ENCODE data around the gene PCSK6.

Gene PCSK6

DNA sequence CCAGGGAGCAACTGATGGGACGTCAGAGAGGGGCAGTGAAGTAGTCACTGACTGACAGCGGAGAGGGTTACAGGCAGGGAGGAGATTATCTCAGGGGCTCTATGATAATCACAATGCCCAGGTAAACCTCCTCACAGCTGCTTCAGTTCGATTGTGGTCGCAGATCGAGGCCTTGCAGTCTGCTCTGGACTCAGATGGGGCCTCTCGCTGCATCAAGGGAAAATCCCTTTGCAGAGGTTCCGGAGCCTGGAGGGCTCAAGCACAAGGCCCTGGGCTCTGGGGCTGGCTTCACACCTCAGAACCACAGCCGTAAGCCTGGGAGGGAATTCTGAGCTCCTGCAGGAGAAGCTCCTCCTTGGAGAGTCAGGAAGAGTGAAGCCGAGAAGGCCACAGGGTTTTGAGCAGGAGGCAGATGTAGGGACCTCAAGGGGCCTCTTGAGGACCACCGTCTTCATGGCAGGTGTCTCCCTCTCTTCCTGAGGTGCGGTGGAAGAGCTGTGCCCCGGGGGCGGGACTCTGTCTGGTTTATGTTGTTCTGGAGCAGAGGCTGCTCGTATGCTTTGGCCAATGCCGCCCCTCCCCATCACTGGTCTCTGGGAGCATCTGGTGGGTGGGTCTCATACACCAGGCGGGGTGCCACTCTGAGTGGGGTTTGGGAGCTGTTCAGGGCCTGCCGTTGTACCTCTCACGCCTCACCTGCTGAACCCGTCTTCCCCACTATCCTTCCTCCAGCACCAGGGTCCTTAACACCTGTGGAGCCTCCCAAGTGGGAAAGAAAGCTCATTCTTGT is 175.0 kb downstream of the PCSK6 start:
- H3K4me3 ChIP-seq (ENCODE audit: low read depth, low read length): no peak overlapping the region

DNA sequence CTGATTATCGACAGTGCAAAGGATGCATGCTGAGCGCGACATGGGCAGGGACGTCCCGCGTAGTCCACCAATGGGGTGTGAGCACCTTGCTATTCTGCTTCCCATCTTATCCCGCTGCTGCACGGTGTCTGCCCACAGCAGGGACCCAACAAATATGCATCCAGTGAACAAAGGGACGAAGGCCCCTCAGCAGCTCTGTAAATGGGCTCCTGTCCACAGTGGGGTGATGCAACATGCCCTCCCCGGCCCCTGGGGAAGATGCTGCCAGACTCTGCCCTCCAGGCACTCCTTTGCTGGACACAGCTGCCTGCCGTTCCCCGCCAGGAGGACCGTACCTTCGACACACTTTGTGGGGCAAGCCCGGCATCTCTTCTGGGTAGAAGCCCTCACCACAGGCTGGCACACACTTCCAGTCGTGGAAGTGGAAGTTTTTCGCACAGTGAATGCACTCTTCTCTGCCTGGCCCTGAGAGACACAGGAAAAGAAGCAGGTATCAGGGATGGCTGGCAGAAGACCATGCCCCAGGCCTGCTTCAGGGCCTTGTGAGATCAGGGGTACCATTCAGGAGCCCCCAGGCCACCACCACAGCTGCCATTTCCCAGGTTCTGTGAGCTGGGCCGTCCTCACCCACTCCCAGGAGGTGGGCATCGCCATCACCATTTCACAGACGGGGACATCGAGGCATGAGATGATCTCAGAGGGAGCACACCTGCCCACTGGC is 176.3 kb downstream of the PCSK6 start:
- no peak overlapping the region for H3K4me3 ChIP-seq (ENCODE audit: low read depth, low read length)

DNA sequence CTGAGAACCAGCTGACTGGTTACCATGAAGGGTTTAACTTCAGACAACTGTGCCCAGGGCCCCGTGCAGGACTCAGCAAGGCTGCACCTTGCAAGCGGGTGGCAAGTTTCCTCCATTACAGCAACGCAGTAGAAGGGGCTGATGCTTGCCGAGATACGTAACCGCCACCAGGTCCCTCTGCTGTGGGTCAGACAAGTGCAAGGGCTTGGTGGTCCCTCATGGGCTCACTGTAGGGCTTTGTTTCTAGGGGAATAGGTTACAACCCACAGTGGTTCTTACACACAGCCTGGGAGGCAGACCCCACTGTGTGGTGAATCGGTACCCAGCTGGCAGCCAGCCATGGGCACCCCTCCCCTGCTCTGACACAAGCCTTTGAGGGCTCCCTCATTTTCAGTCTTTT is 179.0 kb downstream of the PCSK6 start:
- H3K4me3 ChIP-seq (ENCODE audit: low read depth, low read length): no peak overlapping the region

DNA sequence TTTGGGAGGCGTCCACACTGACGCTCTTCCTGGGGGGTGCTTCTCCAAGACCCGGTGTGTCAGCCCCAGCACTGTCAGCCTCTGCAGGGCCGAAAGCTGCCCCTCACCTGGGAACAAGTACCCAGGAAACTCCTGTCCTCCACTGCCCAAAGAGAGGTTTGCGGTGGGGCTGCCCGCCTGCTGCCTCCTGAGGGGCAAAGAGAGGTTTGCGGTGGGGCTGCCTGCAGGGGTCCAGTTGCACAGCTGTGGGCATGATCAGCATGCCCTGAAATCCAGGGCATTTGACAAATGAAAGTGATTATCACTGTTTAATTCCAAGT is 179.4 kb downstream of the PCSK6 start:
- H3K4me3 ChIP-seq (ENCODE audit: low read depth, low read length): no peak overlapping the region

DNA sequence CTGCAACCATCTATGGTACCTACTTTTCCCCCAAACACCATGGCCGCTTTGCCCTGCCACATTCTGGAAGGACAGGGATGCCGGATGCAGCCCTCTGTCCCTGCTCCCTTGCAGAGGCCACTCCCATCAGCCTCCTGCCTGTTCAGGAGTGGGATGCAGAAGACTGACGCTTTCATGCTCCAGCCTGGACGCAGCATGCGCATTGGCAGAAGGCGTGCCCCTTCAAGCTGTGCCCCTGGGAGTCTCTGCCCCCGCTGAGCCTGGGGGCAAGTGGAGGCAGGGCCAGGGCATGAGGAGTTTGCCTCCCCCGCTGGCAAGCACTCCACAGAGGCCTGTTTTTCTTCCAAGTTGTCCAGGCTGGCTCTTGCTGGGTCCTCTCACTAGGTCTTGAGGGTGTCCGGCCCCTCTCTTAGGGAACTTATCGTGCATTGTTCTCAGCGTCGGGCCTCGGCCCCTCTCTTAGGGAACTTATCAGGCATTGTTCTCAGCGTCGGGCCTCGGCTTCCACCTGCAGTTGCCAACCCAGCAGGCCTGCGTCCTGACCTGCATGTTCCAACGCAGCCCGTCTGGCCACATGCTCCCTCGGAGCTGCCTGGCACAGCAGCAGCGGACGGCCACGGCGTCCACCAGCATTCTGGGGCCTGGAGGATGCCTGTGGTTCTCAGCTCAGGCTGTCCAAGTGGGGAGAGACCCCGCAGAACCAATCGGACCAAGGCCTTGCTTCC is 179.9 kb downstream of the PCSK6 start:
- H3K4me3 ChIP-seq (ENCODE audit: low read depth, low read length): no peak overlapping the region

DNA sequence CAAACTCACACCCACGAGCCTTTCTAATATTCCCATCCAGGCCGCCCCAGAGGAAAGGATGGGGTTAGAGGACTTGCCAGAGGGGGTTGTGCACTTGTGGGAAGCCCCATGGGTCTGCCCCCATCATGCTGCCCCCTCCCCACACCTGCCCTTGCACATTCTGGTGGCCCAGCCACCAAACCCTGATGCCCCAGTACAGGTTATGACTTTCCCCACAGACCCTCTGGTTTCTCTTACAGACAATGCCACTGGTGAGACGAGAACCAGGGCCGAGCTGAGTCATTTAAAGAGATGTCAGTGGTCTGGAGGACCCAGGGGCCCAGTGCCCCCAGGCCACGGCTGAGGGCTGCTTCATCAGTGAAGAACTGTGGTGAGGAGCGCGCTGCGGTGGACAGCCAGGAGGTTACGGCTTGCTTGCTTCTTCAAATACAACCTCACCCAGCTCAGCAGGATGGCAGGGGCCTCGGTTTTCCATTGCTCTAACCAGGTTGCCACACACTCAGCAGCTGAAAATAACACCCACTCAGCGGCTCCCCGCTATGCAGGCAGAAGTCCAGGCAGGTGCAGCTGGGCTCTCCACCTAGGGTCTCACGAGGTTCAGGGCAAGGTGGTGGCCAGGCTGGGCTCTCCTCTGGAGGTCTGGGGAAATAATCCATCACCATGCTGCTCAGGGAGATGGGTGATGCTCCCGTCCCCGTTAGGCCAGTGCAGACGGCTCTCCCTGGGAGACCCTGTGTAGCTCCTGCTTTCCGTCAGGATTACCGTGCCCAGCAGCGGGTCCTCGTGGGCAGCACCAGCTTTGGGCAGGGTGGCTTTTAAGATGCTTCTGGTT is 180.7 kb downstream of the PCSK6 start:
- H3K4me3 ChIP-seq (ENCODE audit: low read depth, low read length): no peak overlapping the region

DNA sequence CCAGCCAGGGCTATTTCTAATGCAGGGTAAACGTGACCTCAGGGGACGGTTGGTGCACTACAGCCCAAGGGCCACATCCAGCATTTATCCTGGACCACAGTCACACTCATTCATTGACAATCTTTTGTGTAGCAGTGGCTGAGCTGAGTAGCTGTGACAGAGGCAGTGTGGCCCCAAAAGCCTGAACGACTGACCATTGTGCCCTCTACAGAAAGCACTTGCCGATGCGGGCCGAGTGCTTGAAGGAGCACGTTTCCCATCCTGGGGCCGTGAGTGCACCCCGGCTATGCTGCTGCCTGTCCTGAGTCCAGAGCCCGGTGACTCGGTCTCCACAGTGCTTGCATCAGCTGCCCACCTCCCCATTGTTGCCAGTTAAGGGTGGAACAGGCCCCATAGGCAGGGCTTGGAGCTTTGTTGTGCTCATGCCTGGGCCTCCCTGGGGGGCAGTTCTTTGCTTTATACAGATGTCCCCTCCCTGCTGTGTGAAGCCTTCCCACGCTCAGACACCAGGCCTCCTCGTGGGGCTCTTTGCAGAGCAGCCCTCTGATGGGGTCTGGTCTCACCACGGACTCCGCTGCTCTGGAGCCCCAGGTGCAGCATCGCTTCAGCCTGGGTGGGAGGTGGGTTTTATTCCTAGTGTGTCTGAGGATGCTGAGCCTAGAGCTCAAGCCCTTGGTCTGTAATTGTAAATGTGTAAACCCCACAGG is 181.5 kb downstream of the PCSK6 start:
- H3K4me3 ChIP-seq (ENCODE audit: low read depth, low read length): no peak overlapping the region

DNA sequence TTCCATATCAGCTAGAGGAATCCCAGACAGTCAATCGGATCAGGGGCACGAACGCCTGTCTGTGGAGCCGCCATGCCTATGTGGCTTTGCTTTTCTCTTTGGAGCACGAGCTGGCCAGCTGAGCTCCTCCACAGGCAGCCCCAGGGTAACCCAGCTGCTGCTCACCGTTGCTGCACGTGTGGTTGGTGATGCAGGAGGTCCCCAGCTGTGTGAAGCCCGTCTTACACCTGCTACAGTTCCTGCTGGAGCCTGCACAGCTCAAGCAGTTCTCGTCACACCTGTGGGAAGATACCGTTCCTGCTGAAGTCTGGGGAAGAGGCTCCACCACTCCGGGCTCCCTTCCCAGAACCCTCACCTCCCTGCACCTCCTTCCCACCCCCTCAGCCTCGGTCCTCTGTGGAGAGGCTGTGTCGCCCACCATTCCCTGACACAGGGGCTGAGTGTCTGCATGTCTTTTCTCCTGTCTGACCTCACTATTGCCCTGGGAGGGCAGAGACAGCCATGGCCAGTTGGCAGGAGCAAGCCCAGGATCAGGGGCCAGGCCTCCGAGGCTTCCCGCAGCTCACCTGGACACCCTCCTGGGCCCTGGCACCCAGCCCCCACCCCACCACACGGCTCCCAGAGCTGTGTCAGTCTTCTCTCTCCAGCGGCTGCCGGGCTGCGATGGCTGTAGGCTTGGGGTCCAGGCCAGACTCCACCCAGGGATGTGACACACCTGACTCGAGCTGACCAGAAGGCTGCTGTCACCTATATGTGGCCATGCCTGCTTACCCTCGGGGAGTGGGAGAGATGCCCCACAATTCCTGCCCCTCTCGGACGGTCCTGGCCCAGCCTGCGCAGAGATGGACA is 182.2 kb downstream of the PCSK6 start:
- no peak overlapping the region for H3K4me3 ChIP-seq (ENCODE audit: low read depth, low read length)

DNA sequence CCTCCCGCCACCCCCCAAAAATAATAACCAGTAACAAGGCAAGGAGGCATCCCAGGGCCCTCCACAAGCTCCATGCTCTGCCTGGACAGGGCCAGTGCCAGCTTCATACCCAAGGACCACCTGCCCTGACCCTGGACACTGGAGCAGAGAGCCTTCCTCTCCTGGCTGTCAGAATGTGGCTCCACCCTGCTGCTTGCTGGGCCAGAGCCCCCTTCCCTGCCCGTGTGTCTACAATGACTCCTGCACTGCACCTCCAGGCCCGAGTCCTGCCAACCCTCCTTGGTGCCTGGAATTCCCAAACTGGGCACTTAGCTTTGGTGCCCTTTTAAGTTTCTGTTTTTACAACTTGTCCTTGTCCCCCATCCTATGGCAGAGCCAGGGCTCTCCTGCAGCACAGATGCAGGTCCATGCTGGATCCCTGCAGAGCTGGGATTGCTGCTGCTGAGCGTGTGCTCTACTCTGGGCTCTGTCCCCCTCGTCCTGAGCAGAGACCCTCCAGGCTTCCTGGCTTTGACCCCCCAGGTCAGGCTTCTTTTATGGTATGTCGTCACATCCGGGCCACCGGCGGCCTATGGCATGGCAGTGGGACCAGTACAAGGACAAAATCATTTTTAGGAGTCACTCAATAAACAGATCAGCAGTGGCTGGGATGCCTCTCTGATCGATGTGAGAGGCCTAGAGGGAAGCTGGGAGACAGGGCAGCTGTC is 183.0 kb downstream of the PCSK6 start:
- no peak overlapping the region for H3K4me3 ChIP-seq (ENCODE audit: low read depth, low read length)

DNA sequence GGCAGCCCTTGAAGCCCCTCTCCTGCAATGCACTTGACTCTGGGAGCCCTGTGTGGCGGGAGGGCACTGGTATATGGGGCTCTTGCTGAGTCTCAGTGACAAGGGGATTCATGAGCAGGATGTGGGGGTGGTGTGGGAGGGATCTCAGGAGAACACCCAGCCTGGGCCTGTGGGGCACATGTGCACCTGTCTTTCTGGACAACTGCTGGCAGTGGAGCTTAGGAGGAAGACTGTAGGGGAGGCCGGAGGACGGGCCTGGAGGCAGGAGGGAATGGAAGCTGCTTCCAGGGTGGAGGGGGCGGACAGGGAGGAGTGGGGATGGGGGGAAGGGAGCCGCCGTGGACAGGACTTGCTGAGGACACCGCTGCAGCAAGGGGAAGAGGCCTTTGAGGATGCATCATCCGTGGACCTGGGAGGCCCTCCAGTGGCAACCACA is 183.7 kb downstream of the PCSK6 start:
- no peak overlapping the region for H3K4me3 ChIP-seq (ENCODE audit: low read depth, low read length)

DNA sequence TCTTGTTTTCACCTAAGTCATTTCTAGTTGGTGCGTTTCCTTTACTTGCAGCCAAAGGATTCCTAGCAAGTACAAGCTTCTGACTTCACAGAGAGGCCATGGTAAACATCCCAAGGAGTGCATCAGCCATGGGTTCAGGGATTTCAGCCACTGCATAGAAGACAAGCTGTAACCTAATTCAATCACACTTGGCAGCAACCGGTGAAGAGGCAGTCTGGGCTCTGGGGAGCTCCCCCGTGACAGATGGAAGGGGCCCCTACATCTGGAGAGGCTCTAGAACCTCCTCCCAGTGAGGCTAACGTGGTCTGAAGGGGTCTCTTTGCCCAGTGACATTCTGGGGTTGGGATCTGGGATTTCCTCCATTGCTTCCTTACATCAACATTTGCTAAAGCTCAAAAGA is 186.1 kb downstream of the PCSK6 start:
- no peak overlapping the region for H3K4me3 ChIP-seq (ENCODE audit: low read depth, low read length)

DNA sequence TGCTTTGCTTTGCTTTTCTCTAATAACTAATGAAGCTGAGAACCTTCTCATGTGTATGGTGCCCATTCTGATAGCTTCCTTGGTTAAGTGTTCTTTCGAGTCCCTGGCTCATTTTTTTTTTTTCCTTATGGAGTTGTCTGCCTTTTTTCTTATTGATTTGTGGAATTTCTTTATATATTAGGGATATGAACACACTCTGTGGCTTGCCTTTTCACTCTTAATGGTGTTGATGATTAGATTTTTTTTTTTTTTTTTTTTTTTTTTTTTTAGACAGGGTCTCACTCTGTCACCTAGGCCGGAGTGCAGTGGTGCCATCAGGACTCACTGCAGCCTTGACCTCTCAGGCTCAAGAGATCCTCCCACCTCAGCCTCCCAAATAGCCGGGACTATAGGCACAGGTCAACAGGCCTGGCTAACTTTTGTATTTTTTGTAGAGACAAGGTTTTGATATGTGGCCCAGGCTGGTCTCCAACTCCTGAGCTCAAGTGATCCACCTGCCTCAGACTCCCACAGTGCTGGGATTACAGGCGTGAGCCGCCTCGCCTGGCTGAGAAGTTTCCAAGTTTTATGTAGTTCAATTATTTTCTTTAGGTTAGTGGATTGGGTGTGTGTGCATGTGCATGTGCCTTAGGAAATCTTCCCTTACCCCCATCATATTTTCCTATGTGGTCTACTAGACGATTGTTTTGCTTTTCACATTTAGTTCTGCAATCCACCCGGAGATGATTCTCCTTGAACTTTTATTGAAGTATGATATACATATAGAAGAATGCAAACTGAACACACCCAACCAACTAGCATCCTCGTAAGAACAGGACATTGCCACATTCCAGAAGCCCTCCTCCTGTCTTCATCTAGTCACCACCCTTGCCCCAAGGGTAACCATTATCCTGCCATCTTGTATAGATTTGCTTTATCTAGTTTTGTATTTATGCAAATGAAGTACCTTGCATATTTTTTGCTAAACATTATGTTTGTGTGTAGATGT is 192.8 kb downstream of the PCSK6 start:
- H3K4me3 ChIP-seq (ENCODE audit: low read depth, low read length): no peak overlapping the region

DNA sequence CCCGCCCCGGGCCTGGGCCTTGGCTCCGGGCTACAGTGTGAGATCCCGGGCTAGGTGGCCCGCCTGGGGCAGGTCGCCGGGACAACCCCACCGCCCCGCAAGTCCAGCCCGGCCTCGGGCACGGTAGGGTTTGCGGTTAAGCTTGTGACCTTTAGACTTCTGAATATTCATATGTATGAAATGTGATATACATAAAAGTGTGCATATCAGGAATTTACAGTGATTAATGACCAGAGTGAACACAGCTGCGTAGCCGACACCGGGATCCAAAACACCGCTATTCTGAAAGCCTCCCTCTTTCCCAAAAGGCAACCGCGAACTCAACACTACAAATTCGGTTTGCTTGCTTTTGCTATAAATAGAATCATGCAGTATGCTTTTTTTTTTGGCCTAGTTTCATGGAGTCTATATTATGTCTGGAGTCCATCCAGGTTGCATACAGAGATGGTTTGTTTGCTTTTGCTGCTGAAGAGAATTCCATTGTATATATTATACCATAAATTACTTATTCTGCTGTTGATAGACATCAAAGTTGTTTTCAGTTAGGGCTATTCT is 193.8 kb downstream of the PCSK6 start:
- peak overlapping the region; percentile 93 for H3K4me3 ChIP-seq (ENCODE audit: low read depth, low read length)

DNA sequence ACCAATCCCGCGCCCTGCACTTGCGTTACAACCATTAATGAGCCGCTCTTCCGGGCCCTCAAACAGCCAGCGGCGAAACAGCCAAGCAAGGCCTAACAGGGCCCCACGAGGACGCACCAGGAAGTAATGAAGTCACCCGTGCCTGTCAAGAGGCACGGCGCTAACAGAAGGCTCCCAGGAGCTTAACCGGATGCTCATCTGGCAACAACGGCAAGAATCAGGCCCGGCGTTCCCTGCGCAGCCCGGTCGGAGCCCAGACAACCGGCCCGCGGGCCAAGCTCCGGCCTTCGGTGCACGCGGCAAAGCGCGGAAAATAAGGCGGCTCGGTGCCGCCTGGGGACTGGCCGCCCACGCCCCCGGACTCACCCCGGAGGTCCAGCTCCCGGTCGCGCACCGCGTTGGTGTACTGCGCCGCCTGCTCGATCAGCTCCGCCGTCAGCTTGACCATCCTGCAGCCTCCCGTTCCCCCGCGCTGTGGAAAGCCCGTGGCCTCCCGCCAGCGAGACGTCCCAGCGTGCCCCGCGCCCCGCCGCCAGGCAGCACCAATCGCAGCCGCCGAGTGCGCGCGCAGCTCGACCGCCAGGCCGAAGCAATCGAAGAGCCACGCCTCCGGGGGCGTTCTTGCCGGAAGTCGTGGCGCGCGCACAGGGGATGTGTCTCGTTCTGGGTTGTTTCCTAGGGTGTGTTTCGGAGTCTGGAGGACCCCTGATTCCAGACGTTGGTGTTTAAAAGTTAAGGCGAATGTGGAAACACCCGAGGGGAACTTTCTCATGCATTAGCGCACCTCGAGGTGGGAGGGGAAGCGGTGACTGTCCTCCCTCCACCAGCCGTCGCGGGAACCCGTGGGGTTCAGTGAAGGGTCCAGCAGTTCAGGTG is 194.5 kb downstream of the PCSK6 start, which contains the start of gene SNRPA1:
Gene SNRPA1, minus strand, starts transcription at position 518 of the 876 bp plus-strand sequence. Its CDS starts 70 bp downstream, at position 448.
- peak within 1 kb of the TSS; percentile 93 for H3K4me3 ChIP-seq (ENCODE audit: low read depth, low read length)

DNA sequence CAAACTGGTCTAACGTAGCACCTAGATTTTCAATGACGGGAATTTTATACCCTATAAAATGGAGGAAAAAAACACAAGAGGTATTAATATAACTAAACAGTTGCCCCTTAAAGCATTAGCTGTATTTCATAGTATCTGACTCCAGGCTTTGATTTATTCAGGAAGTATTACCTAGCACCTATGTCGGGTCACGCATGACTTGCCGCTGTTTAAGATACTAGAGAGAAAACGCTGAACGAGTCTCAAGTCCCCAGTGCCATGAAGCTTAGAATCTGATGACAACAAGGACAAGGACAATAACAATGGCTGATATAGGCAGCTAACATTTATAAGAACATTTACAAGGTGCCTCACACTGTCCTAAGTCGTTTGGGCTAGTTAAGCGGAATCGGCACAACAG is 196.4 kb downstream of the PCSK6 start:
- H3K4me3 ChIP-seq (ENCODE audit: low read depth, low read length): peak overlapping the region; percentile 93

DNA sequence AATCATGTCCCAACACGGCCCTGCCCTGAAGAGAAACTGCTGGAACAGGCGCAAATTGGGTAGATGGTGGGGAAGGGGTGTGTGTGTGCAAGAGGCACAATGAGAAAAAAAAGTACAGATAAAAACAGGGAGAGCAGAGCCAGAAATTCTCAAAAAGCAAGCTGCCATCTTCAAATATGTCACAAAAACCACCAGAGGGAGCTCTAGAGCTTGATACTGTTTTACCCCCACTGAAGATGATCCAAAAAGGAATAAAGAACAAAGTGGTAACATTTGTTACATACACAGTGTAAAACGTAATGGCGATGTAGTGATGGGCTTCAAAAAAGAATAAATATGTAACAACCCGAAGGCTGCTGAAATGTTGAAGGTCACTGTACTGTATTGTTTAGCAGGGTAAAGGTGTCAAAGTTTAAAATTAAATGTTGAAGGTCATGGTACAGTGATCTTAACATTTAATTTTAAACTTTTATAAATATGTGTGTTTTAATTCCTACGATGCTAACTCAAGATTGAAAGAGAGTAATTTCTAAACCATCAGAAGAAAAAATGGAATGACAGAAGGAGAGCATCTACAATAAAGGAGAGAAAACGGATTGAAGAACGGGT is 200.5 kb downstream of the PCSK6 start:
- no peak overlapping the region for H3K4me3 ChIP-seq (ENCODE audit: low read depth, low read length)
